AML-193 (cell line): ENCODE measurements around the gene SMARCC1.

Experiments
- DNase-seq, 2 experiments: peaks; one replicate each; lab custom pipeline; 2025; lab: John Stamatoyannopoulos, UW

SMARCC1 gene

DNA sequence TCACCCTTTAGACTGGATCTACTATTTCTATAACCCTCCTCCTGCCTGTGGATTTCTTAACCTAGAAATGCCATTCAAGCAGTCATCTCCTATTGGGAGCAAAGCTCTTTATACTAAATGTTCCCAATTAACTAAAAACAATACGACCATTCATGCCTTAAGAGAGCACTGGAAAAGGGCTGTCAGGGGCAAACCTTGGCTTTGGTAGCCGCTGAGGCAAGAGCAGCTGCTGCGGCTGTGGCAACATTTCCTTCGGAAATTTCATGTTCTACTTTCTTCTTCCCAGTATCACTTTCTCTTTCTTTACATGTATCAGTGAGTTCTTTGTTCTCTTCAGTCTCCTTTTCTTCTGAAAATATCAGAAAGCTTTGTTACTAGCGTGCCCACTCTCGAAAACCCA lies 146.7 kb downstream of the SMARCC1 start:
- DNase-seq = no peak

DNA sequence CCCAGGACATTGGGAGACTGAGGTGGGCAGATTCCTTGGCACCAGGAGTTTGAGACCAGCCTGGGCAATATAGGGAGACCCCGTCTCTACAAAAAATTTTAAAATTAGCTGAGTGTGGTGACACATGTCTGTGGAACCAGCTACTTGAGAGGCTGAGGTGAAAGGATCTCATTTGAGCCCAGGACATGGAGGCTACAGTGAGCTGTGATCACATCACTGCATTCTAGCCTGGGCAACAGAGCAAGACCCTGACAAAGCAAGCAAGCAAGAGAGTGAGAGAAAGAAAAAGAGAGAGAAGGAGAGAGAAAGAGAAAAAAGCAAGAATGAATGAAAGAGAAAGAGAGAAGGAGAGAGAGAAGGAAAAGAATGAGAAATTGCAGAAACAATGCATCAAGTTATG lies 150.9 kb downstream of the SMARCC1 start:
- DNase-seq = no peak

DNA sequence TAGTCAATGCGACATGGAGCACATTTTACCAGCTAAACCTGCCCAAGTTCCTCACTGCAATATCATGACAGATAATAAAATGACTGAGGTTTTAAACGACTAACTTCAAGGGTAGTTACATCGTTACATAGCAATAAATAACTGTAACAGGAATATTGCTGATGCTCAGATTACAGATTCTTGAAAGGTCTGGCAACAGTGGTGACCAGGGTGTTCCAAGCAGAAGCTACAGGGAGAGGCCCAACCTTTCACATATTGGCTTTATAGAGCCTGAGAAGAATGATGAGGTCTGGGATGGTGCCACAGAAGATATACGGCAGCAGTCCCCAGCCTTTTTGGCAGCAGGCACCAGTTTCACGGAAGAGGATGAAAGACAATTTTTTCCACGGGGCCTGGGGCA lies 151.9 kb downstream of the SMARCC1 start:
- DNase-seq = no peak

DNA sequence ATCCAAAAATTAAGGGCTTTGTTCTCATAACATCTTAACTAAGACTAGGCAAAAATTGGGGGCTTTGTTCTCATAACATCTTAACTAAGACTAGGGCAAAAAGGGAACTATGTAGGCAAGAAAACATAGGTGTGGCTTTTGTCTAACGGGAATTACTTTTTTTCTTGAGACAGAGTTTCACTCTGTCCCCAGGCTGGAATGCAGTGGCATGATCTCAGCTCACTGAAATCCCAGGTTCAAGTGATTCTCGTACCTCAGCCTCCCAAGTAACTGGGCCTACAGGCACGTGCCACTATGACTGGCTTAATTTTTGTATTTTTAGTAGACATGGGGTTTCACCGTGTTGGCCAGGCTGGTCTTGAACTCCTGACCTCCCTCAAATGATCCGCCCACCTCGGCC lies 153.3 kb downstream of the SMARCC1 start:
- DNase-seq = no peak

DNA sequence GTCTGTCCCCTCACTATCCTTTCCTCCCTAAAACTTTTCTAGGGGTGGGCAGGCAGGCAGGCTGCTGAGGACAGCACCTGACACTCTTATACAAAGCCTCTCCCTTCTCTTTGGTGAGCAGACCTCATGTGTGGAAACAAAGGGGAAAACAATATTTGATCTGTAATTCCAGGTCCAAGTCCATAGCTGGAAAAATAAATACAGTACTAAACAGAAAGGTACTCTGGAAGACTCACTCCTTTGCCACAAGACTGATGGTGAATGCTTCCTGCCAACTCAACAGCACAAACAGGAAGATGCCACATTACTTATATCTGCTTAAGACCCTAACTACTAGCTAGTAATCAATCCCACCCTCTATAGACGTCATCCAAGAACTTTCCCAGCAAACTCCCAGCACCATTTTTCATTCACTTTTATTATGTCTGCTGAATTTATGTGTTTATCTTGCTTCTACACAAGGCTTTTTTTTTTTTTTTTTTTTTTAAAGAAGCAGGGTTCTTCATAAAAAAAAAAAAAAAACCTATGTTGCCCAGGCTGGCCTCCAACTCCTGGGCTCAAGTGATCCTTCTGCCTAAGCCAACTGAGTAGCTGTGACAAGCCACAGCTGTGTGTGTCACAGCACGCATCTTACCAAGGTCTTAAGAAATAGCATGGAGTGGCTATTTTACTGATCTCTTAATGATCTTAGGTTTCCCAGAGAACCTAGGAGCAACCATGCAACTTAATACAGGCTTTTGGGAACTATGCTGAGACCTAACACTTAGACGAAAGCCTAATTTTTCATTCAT lies 158.8 kb downstream of the SMARCC1 start:
- DNase-seq = no peak

DNA sequence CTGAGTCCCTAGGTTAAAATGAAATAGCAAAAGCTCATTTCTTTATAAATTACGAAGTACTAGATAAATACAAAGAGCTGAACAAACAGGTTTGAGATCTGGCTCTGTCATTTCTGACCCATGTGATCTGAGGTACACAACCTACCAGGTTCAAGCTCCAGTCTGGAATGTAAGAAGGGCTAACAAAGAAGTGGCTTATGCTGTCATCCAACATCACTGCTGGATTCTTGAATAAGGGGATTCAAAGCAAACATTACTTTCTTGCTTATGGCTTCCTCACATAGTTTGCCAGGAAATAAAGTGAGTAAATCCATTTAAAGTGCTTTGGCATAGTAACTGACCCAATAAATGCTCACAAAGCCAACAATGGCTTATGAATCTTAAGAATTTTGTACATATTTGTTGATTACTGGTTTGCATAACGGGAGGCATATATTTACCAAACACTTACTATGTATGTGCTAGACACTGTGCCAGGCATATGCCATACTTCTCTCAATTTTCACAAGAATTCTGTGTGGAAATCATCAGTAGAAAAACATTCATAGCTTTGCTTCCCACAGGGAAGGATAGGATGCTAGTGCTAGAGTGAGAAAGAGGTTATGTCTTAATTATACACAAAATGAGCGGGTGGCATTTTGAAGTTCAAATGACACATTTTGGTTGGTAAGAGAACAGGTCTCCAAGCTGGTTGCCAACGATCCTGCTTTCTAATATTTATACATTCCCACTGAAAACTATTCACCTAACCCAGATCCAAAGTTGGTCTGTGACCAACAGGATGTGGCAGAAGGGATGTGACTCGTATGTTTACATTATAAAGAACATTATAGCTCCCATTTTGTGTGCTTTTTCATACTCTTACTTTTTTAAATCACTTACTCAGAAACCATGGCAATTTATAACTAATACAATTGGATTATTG lies 164.3 kb downstream of the SMARCC1 start:
- no peak for DNase-seq

DNA sequence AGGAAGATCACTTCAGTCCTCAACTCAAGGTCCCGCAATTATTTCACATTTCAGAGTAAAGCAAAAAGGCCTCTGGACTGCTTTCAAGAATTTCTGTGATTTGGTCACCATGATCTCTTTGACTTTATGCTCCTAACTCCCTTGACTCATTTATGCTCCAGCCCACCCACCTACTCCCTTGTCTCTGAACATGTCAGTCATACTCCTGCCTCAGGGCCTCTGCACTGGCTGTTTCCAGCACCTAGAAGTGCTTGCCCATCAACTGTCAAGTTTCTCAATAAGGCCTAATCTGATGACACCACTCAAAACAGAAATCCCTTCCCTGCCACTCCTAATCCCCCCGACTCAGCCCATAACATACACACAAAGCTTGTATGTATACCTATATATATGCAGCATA lies 166.9 kb downstream of the SMARCC1 start:
- no peak for DNase-seq

DNA sequence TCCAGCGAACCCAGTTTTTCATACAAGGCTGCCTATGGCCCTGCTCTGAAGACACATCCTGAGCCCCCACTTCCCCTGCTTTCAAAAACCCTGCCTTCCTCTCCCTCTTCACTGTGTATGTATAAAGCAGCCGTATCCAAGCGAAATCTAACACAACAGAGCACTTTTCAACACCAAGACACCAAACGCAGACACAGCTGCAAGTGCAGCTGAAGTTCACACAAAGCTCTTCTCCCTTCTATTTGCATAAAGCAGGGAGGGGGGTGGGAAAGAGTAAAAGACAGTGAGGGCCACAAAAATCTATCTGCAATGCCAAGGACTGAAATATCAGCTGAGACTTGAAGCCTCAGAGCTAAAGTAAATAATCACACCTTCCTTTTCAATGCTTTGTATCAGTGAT lies 168.0 kb downstream of the SMARCC1 start:
- DNase-seq = no peak

DNA sequence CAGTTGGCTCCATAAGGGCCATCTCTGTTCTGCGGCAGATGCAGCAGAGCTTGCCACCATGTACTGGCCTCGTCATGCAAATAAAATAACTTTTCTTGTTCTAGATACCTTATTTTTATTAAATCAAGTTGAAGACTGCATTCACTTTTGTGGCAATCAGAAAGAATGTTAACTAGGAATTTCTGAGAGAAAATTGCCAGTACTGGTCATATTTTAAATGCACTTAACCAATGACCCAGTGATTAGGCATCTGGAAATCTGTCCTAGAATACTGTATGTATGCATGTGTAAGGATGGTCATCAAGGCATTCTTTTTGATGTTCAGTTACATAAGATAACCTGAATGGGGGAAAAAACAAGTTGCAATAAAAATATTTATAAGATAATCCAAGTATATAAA lies 168.8 kb downstream of the SMARCC1 start:
- DNase-seq = no peak

DNA sequence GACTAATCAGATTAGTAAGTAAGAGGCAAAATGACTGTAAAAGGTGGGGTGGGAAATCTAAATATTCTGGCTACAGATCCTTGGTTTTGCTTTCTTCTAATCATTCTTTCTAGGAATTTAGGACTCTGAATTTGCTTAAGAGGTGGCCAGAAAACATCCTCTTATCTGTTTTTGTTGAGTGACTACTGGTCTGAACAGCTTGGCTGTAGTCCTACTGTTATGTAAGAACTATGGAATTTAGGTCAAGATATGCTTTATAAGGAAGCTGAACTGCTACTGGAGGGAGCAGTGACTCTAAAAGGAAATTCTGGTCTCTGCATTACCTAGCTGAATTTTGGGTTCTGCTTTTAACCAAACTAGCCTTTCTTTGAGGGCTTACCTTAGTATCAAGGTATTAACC lies 169.5 kb downstream of the SMARCC1 start:
- no peak for DNase-seq

DNA sequence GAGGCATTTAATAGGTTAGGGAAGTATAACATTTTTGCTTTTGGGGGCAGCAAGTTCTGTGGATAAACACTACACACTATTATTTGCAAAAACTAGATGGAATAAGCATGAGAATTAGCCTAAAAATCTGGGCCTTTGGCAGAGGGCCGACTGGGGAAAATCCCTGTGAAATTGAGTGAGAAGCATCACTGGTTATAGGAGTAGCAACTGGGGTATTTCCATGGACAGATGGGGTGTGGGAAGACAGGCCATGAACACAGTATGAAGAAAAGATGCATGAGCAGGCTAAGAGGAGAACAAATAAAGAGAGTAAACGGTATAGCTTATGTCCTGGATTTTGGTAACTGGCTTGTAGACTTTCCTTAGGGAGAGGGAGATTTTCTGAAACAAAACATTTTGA lies 170.1 kb downstream of the SMARCC1 start:
- no peak for DNase-seq

DNA sequence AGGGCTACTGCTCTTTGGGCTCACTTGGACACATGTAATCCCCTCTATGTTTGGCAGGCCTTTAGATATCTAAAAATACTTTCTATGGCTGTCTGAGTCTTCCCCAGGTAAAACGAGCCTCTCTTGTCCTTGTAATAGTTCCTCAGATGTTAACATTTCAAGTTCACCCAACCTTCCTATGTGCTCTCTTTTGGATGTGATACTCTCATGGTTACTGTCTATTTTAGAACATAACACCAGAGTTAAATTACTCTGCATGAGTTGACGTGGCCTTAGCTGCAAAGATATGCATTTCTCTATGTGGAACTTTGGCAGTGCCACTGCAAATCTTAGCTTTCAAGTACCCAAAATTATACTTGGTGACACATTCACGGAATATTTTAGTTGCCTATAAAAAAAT lies 171.1 kb downstream of the SMARCC1 start:
- DNase-seq = no peak

DNA sequence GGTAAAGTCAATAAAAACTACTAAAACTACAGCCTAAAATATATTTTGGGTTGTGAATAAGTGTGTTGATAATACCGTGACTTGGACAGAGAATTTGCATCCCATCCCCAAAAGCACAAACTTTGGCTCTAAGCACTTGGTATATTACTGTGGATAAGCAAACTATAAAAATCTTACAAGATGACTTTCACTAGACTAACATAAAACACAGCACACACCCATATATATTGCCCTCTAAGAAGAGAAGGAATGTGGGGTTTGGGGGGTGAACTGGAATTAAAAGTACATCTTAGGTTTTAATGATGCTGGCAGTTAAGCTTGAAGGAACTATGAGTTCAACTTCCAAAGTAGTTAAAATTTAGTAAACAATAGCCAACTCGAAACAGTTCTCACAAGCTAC lies 174.4 kb downstream of the SMARCC1 start:
- DNase-seq = no peak

DNA sequence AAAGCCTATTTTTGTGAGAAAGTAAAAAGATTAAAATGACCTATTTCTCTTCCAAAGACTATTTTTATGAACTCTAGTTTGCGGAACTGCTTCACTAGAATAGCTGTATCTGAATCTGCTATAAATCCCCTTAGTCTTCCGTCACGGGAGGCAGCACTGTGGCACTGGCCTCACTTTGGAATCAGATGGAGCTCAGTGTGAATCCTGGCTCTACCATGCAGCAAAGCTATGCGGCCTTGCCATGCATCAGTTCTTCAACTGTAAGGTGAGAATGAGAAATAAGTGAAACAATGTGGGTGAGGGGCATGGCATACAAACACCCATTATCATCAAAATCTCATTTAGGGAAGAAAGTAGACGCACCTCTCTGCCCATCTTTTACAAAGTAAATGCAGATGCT lies 175.5 kb downstream of the SMARCC1 start:
- DNase-seq = no peak

DNA sequence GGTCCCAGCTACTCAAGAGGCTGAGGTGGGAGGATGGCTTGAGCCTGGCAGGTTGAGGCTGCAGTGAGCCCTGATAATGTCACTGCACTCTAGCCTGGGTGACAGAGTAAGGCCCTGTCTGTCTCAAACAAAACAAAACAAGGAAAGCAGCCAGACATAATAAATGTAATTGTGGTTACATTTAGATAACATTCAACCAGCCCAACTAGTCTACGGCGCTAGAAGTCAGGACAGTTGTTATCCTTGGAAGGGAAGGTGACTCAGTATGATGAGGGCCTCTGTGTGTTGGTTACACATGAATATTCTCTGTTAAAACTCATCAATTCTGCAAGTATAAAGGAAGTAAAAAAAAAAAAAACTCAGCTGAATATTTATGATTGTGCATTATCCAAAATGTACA lies 176.0 kb downstream of the SMARCC1 start:
- DNase-seq = no peak

DNA sequence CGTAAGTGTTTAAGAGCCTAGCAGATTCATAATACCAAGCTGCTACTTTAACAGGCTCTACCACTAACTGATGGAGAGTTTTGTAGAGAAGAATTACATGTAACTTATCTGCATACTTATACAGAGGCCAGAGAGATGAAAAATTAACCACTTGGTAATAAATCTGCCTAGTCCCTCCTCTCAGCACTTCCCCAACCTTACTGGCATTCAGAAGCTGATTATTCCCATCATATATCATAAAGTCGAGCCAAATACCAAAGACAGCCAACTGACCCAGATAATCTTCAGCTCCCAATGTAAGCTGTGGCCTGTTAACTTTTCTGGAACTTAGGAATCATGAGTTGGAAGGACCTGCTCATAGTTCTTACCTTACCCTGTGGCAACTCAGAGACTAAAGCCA lies 177.5 kb downstream of the SMARCC1 start:
- DNase-seq = no peak

DNA sequence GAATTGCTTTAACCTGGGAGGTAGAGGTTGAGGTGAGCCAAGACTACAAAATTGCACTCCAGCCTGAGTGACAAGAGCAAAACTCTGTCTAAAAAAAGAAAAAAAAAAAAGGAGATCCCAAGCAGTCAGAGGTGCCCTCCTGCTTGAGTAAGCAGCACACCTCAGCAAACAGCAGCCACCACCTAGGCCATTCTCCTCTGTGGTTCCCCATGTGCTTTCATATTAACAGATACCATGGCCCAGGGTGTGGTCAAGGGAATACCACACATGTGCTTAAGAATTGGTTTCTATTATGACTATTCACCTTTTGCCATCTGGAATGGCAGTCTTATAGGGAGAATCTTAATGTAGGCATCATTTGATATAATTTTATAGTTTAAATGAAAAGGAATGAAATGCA lies 178.4 kb downstream of the SMARCC1 start:
- DNase-seq = no peak

DNA sequence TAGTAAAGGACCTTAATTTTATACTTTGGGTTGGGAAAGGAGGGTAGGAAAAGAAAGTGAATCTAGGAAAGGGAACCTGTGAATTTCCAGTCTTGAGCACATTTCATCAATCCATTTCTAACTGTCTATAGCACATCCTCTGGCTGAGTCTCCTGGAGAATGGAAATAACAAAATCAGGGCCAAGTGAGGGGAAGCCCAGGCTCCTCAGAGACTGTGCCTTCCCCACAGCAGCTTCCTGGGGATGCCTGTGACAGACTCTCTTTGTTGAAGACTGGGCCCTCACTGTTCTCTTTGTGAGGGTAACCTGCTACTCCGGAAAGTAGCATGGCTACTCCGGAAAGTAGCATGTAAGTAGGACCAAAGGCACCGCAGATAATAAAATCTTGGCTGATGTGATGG lies 180.4 kb downstream of the SMARCC1 start:
- DNase-seq = no peak

DNA sequence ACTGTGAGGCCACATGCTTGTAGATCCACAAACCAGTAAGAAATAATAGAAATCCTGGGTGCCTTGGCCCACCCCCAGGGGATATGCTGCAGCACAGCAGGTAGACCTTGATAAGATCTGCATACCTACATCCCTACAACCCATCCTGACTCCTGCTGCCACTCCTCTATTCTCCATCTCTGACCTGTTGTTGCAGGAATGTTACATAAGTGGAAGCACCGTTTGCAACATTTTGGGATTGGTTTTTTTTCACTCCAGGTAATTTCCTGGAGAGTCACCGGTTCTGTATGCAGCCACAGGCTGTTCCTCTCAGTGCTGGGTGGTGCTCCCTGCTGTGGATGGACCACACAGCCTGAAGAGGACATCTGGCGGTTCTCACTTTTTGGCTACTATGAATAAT lies 186.9 kb downstream of the SMARCC1 start:
- DNase-seq = no peak

DNA sequence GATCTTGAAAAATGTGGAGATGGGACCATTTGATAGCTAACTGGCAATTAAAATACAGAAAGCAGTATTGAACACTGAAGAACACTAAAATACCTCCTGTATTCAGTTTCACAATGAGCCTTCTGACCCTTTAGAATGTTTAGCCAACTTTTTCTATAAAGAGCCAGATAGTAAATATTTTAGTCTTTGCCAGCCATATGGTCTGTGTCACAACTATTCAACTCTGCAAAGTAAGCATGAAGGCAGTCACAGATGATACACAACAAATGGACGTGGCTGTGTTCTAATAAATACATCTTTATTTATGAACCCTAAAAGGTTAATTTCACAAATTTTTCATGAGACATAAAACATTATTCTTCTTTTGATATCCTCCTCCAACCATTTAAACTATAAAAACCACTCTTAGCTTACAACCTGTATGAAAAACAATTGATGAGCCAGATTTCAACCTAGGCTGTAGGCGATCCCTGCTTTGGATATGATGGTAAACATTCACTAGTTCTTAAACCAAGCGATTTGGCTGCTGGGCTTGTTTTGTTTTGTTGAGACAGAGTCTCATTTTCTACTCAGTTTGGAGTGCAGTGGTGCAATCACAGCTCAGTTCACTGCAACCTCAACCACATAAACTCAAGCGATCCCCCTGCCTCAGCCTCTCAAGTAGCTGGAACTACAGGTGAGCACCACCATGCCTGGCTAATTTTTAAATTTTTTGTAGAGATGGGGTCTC lies 189.5 kb downstream of the SMARCC1 start:
- no peak for DNase-seq

DNA sequence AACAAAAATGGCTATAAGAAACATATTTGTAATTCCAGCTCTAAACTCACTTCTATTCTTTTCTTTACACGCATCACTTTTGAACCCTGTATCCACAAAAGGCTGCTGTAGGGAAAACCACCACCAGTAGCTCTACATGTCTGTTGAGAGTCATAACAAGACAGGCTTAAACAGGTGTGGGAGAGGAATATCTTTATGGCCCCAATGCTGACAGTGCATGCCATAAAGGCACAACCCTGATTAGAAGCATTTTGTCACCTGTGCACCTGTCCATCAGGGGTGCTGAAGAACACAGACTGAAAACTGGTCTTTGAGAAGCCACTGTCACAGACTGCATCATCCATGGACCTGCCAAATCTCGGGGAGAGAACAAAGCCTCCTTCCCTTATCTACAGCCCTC lies 191.5 kb downstream of the SMARCC1 start:
- no peak for DNase-seq

DNA sequence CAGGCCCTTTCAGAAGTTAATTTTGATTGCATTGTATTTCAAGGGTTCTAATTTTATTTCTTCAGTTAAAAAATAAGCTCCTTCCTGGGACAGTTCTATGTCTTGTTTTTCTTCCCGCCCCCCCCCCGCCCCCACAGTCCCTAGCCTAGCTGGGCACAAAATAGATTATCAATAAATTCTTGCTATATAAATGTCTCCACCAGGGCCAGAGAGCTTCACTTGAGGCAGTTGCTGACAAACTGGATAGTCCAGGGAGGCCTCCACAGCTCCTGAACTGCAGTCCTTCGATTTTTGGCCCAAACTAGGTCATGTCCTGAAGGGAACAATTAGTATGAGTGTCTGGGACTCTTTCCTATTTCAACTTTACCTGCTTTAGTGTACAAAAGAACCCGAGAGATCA lies 193.1 kb downstream of the SMARCC1 start:
- DNase-seq = no peak

DNA sequence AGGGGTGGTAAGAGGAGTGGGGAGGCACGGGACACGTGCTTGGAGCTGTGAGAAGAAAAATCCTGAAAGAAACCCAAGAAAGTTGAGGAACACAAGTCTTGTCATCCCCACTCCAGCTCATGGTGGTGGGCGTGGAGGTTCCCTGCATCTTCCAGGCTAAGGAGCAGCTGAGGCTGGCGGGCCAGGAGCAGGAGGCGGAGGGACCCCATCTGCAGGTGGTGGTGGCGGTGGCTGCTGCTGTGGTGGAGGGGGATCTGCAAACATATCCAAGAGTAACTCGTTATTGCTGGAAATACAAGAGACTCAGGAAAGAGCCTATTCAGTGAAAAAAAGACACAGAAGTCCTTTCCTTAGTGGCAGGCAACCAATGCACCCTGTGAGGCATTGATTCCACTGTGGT lies 193.6 kb downstream of the SMARCC1 start:
- DNase-seq = no peak
